Embryonic facial prominence (tissue), 1 donor: ENCODE data around the gene DEFB123.
"Not testable (repeated sequence)": the region's sequence is repeated elsewhere in the genome, so short reads cannot be mapped to it uniquely, and the experiment has no call there.

Experiments used
- DNase-seq: peaks from one replicate; pipeline ENCODE4 v3.0.0-alpha.2; 2016; ENCODE audit errors: extremely low spot score

The DEFB123 gene

DNA sequence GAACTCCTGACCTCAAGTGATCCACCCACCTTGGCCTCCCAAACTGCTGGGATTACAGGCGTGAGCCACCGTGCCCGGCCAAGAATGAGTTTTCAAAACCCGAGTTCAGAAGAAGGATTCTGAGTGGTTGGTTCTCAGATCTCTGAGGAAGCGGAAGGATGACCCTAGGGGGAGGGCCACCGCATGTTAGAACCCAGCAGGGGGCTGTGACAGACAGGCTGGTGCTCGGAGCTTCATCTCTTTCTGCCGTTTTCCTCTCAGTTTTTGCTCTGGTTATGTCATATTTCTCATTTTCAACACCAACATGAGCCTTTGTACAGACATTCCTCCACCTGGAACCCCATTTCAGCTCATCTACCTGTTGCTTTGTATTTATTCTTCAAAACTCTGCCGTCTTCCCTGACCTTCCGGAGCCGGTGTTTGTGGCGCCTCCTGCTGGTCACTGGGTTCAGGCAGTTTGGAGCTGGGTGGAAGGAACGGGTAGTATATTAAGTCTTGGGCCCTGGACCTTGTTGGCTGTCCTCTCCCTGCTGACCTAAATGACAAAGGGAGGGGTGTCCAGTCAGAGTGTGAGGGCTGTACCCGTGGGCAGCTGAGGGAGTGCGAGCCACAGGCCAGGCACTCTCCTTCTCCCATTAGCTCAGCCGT, at the start of gene DEFB123:
TSS of gene DEFB123 (plus strand) at position 621 of the 648 bp plus-strand sequence. CDS start 67 bp downstream, outside the sequence.
- no peak for DNase-seq

- DNase-seq: no peak
Measured at GRCh38 chr20:31392836-31393235, 47.6 kb upstream of the DEFB123 start.

- DNase-seq: no peak
Measured at GRCh38 chr20:31394900-31395299, 45.5 kb upstream of the DEFB123 start.

- no peak for DNase-seq
Measured at GRCh38 chr20:31403886-31404285, 36.5 kb upstream of the DEFB123 start.

- no peak for DNase-seq
Measured at GRCh38 chr20:31406115-31406514, 34.3 kb upstream of the DEFB123 start, which contains the start of gene DEFB121. DEFB121 (minus strand) TSS chr20:31406215; CDS start chr20:31406152, 63 bp downstream.

- DNase-seq: no peak
Measured at GRCh38 chr20:31410011-31410410, 30.4 kb upstream of the DEFB123 start.

GRCh38 chr20:31414381-31414780, 26.1 kb upstream of the DEFB123 start:
- no peak for DNase-seq

DNA sequence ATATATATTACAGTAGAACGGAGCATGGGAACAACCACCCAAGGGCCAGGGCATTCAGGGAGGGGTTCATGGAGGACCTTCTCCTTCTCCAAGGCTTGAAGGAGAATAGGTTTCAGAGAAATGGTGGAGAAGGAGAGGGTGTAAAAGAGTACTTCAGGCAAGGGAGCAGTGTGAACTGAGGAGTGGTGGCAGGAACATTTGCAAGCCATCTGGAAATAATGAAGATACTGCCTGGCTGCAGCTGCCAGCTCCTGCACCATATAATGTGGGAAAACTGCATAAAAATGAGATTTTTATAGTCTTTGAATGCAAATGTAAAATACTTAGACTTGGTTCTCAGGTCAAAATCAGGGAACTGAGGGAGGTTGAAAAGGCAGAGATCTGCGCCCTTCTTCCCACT, 24.8 kb upstream of the DEFB123 start:
- no peak for DNase-seq

DNA sequence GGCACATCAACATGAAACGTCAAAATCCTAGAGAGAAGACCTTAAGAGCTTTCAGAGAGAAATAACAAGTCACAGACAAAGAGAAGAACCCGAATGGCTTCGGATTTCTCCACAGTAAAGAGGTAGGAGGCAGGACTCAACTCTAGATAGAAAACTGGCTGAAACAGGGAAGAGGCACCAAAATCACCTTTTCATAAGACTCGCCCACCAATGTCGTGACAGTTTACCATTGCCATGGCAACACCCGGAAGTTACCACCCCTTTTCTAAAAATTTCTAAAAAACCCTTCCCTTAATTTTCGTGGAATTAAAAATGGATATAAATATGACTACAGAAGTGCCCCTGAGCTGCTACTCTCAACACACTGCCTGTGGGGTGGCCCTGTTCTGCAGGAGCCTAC, 22.1 kb upstream of the DEFB123 start:
- DNase-seq: no peak

DNA sequence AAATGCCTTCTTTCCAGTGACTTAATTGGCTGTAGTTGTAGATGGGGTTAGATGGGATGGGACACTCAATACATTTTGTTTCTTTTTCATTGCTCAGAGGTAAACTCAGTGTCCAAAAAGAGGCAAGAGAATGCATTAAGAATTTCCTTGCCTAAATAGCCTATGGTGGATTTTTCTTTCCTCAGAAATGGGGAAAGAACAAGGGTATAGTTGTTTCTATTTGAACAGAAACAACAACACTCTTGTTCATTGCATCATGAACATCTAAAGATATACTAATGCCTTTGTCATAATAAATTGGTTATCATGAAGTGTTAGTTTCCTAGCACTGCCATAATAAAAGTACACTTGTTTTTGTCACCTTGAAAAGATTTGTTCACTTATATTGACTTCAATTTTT, 14.6 kb upstream of the DEFB123 start:
- no peak for DNase-seq

- DNase-seq: not testable (repeated sequence)
Measured at GRCh38 chr20:31426891-31427551, 13.4 kb upstream of the DEFB123 start.

DNA sequence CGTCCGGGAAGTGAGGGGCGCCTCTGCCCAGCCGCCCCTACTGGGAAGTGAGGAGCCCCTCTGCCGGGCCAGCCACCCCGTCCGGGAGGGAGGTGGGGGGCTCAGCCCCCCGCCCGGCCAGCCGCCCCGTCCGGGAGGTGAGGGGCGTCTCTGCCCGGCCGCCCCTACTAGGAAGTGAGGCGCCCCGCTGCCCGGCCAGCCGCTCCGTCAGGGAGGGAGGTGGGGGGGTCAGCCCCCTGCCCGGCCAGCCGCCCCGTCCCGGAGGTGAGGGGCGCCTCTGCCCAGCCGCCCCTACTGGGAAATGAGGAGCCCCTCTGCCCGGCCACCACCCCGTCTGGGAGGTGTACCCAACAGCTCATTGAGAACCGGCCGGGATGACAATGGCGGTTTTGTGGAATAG, 12.9 kb upstream of the DEFB123 start:
- DNase-seq: not testable (repeated sequence)

DNA sequence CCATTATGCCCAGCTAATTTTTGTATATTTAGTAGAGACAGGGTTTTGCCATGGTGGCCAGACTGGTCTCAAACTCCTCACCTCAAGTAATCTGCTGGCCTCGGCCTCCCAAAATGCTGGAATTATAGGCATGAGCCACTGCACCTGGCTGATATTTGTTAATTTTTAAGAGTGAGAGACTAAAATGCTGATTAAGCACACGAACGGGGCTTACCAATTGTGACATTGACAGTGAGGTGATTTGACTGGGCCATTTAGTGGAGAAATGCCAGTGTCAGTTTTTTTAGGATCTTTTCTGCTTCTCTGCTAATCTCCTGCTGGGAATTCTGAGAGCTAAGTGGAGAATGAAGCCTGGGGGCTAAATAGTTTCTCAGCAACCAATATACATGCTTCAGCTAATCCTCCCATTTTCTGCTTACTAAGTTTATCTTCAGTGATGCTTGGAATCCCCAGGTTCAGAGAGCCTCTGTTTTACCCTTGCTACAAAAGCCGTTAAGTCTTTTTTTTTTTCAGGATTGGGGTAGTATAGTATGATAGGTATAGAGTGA, 9.8 kb upstream of the DEFB123 start:
- no peak for DNase-seq

DNA sequence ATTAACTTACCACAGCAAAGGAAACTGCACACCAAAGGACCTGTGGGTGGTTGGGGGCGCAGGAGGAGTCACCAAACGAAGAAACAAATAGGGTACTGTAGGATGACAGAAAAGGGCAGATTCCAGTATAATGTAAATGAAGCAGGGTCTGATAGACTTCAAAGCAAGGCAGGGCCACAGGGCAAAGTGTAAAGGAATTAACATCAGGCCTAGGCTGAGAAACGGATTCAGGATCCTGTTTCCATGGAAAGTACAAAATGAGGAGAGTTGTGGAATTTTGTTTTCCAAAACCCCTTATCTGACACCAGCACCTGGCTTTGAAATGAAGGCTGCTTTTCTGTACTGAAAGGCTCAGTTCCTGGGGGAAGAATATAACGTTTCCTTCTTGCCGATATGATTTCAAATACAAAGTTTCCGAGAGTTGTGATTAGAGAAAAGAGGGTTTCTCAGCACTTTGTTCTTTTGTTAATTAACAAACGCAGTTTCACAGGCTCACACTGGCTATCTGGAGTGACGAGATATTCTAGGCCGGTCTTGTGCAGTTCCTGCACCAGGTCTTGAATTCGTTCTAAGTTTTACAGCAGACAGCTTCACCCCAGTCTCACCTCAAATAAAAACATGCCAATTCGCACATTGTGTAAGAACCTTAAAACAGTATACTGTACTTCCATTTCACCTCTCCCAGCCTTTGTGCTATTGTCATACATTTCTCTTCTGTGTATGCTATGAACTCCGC, 5.8 kb downstream of the DEFB123 start:
- no peak for DNase-seq

GRCh38 chr20:31449511-31450414, 9.3 kb downstream of the DEFB123 start:
- DNase-seq: no peak

GRCh38 chr20:31452575-31452974, 12.1 kb downstream of the DEFB123 start:
- DNase-seq: no peak

GRCh38 chr20:31454361-31454760, 13.9 kb downstream of the DEFB123 start:
- DNase-seq: no peak

GRCh38 chr20:31470946-31471345, 30.5 kb downstream of the DEFB123 start:
- not testable (repeated sequence) for DNase-seq

- no peak for DNase-seq
Measured at GRCh38 chr20:31472395-31473330, 32.2 kb downstream of the DEFB123 start.
